GDM1 (cell line): Measurements from ENCODE around the gene YOD1.

Experiments used
- DNase-seq: peaks from one replicate; lab custom pipeline; 2025; lab: John Stamatoyannopoulos, UW

The YOD1 gene

DNA sequence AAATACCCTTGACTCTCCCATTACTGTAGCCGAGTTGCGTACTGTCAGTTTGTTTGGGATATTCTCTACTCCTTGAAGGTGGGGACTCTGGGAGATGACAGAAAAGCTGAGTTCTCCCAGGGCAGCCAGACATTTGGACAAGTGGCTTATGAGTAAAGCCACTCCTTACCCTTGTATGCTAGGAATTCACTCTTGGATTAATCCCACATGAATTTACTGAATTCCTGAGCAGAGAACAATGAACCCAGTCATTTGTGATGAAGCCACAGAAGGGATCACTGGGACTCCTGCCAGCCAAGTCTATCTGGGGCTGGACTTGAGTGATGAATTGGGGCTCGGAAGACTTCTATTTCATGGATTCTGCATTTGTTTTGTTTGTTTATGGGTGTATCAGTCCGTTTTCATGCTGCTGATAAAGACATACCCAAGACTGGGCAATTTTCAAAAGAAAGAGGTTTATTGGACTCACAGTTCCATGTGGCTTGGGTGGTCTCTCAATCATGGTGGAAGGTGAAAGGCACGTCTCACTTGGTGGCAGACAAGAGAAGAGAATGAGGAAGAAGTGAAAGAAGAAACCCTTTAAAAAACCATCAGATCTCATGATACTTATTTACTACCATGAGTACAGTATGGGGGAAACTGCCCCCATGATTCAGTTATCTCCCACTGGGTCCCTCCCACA, 43.5 kb downstream of the YOD1 start:
- DNase-seq = no peak

GRCh38 chr1:207006914-207007313, 44.1 kb downstream of the YOD1 start:
- no peak for DNase-seq

- no peak for DNase-seq
These were observed 44.9 kb downstream of the YOD1 start for GRCh38 chr1:207006083-207006482.

GRCh38 chr1:207004931-207005830, 45.8 kb downstream of the YOD1 start:
- no peak for DNase-seq

DNA sequence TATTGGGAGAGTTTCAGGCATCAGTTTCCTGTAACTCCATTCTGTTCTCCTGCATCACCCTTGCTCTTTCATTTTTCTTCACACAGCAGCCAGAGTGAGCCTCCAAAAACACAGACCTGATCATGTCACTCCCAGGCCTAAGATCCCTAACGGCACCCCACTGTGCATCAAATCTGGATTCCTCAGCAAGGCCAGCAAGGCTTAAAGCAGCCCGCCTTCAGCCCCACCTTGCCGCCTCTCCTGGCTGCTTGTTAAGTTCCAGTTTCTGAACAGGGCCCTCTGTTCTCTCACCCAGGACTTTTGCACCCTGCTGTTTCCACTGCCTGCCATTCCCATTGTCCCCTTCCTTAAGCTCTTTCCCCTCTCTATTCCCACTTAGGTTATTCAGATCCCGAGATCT, 47.8 kb downstream of the YOD1 start:
- DNase-seq = no peak

DNA sequence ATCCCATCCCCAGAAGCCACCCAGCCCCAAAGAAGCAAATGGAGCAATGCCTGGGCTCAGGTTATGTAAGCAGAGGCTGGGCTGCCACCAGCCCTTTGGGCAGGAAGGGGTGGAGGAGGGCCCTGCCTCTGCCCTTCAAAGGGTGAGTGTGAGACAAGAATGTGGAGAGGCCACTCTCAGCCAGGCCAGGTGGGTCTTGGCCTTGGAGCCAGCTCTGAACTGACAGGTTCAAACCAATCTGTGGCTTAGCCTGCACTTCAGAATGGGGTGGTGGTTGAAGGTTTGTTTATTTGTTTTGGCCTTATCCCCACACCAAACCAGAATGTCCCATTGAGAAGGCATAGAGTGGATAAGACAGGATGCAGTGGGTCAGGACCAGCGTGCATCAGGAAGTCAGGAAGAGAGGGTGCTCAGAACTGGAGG, 48.3 kb downstream of the YOD1 start:
- no peak for DNase-seq

DNA sequence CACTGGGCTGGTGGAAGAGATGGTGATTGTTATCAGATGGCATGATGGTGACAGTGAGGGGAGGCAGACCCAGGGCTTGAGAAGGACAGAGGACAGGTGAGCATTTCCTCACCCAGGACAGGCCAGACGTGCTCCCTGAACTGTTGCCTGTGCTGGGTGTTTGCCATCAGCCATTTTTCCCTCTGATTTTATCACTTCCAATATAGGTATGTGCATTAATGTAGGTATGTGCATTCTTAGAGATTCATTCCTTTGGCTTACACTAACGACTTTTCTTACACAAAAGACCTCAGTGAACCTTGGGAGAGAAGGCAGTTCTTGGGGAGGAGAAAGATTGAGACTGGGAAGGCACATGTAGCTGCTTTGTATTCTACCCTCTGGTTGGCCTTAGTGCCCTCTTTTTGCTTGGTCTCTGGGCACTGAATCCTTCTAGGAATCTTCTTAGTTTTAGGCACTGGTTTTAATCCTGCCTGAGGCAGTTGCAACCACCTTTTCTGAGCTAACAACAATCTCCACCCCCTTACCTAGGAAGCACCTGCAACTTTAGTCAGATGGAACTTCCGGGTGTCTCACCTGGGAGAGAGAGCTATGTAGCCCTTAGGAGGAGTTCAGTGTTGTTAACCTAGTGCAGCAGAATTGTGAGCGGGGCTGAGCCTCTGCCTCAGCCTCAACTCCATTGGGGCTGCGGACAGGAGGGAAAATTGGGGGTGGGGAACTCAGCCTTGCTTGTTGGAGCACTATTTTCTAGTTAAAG, 49.3 kb downstream of the YOD1 start:
- DNase-seq = no peak

DNA sequence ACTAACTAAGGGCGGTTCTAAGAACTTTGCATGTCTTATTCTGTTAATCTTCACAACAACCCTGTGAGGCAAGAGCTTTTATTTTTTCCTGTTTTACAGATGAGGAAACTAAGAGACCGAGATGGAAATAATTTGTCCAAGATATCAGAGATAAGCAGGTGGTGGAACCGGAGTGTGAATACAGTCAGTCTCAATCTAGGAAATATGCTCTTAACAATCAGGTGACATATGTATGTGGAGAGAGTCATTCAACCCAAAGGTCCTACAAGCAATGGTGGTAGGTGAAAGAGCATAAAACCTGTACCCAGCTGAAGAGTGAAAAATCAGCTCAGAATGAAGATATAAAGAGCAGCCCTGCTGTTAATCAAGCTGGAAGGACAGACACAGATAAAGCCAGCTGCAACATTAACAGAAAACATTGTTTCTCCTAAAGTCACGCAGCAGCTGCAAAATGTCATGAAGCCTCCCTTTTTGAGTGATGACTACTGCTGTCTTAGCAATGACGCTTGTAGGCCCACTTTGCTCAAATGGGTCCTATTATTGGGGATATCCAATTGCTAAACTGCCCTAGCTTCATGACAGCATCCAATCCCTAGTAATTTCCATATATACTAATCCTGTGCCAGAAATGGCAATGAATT, 50.2 kb downstream of the YOD1 start:
- no peak for DNase-seq

DNA sequence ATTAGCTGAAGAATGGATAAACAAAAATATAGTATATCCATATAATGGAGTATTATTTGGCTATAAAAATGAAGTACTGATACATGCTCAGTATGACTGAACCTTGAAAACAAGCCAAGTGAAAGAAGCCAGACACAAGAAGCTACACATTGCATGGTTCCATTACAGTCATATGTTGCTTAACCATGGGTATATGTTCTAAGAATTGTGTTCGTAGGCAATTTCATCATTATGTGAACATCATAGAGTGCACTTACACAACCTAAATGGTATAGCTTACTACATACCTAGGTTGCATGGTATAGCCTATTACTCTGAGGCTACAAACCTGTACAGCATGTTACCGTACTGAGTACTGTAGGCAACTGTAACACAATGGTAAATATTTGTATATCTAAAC, 52.2 kb downstream of the YOD1 start:
- no peak for DNase-seq
